SIG-M5 treated with dmso at 0.1 percent for 504 hours (cell line): ENCODE data around the gene MSI2.
A peak's percentile ranks its signal among the peaks of the same experiment; 100 is the strongest.
"Not testable (repeated sequence)": the region's sequence is repeated elsewhere in the genome, so short reads cannot be mapped to it uniquely, and the experiment has no call there.

Source experiments
- DNase-seq: peaks from one replicate; lab custom pipeline; 2025; ENCODE audit not compliant: unreplicated experiment; lab: John Stamatoyannopoulos, UW

MSI2 gene

GRCh38 chr17:57288773-57289121, 32.4 kb downstream of the MSI2 start:
- no peak for DNase-seq

- no peak for DNase-seq
These were observed 32.8 kb downstream of the MSI2 start for GRCh38 chr17:57289130-57289529.

GRCh38 chr17:57289613-57290012, 33.3 kb downstream of the MSI2 start:
- DNase-seq, result no peak

- DNase-seq, result no peak
These were observed 34.7 kb downstream of the MSI2 start for GRCh38 chr17:57290981-57291380.

GRCh38 chr17:57292091-57292490, 35.8 kb downstream of the MSI2 start:
- DNase-seq, result no peak

- no peak for DNase-seq
These were observed 36.8 kb downstream of the MSI2 start for GRCh38 chr17:57293077-57293476.

- no peak for DNase-seq
These were observed 37.8 kb downstream of the MSI2 start for GRCh38 chr17:57294101-57294500.

- DNase-seq, result peak; percentile 19
These were observed 38.5 kb downstream of the MSI2 start for GRCh38 chr17:57294629-57295501.

GRCh38 chr17:57295526-57296023, 39.3 kb downstream of the MSI2 start:
- DNase-seq, result no peak

- DNase-seq, result no peak
These were observed 39.9 kb downstream of the MSI2 start for GRCh38 chr17:57296231-57296630.

GRCh38 chr17:57299176-57299575, 42.9 kb downstream of the MSI2 start:
- DNase-seq, result no peak

GRCh38 chr17:57300592-57300991, 44.3 kb downstream of the MSI2 start:
- DNase-seq, result not testable (repeated sequence)

- no peak for DNase-seq
These were observed 46.6 kb downstream of the MSI2 start for GRCh38 chr17:57302690-57303465.

GRCh38 chr17:57305144-57305728, 48.9 kb downstream of the MSI2 start:
- no peak for DNase-seq

- DNase-seq, result no peak
These were observed 49.7 kb downstream of the MSI2 start for GRCh38 chr17:57305908-57306504.

- no peak for DNase-seq
These were observed 52.3 kb downstream of the MSI2 start for GRCh38 chr17:57308543-57309186.

GRCh38 chr17:57309479-57309878, 53.2 kb downstream of the MSI2 start:
- DNase-seq, result no peak

- DNase-seq, result no peak
These were observed 55.2 kb downstream of the MSI2 start for GRCh38 chr17:57311281-57312216.

GRCh38 chr17:57312242-57312641, 55.9 kb downstream of the MSI2 start:
- no peak for DNase-seq
